Measurements from ENCODE around the gene SAFB.

DNA sequence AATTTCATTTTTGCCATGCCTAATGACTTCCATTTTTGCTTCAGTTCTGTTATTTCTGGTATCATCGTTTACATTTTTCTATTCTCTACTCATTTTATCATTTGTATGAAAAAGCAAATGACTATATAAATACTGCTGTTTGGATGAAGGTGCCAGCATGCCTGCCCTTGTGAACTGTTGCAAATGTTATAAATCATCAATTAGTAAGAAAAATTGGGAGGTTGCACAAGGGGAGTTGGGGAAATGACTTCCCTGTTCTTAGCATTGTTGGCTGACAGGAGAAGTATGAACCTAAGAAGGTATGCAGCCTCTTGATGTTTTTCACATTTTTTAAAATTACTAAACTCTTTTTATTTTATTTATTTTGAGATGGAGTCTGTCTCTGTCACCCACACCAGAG lies 15.1 kb downstream of the SAFB start:
- no peak for TF ChIP-seq POLR2A (IDR thresholded peaks at IDR 0.05)
- TF ChIP-seq, protein P1, sequence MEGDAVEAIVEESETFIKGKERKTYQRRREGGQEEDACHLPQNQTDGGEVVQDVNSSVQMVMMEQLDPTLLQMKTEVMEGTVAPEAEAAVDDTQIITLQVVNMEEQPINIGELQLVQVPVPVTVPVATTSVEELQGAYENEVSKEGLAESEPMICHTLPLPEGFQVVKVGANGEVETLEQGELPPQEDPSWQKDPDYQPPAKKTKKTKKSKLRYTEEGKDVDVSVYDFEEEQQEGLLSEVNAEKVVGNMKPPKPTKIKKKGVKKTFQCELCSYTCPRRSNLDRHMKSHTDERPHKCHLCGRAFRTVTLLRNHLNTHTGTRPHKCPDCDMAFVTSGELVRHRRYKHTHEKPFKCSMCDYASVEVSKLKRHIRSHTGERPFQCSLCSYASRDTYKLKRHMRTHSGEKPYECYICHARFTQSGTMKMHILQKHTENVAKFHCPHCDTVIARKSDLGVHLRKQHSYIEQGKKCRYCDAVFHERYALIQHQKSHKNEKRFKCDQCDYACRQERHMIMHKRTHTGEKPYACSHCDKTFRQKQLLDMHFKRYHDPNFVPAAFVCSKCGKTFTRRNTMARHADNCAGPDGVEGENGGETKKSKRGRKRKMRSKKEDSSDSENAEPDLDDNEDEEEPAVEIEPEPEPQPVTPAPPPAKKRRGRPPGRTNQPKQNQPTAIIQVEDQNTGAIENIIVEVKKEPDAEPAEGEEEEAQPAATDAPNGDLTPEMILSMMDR (IDR thresholded peaks at IDR 0.05): no peak
